ENCODE measurements around the gene FLNB.
A peak's percentile ranks its signal among the peaks of the same experiment; 100 is the strongest.

Gene FLNB

DNA sequence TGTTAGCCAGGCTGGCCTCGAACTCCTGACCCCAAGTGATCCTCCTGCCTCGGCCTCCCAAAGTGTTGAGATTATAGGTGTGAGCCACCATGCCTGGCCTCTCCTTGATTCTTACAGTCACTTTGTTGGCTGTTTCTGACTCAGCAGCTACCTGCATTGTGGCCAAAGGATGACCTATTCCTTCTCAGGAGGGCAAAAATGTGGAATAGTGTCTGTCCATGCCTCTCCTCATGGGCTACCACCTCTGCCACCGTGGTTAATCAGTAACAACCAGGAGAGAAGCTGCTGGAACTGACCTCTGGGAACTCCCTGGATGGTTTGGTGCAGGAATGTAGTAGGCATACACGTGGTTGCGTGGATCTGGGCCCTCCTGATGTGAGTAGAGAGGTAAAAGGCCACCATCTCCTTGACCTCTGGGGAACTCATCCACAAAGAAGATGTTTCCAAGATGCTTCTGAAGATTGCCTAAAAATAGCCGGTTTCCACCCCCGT is 63.3 kb downstream of the FLNB start:
- H3K4me3 ChIP-seq (ENCODE audit: low read depth, low read length) = no peak overlapping the region
- TF ChIP-seq, protein P1, sequence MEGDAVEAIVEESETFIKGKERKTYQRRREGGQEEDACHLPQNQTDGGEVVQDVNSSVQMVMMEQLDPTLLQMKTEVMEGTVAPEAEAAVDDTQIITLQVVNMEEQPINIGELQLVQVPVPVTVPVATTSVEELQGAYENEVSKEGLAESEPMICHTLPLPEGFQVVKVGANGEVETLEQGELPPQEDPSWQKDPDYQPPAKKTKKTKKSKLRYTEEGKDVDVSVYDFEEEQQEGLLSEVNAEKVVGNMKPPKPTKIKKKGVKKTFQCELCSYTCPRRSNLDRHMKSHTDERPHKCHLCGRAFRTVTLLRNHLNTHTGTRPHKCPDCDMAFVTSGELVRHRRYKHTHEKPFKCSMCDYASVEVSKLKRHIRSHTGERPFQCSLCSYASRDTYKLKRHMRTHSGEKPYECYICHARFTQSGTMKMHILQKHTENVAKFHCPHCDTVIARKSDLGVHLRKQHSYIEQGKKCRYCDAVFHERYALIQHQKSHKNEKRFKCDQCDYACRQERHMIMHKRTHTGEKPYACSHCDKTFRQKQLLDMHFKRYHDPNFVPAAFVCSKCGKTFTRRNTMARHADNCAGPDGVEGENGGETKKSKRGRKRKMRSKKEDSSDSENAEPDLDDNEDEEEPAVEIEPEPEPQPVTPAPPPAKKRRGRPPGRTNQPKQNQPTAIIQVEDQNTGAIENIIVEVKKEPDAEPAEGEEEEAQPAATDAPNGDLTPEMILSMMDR (IDR thresholded peaks at IDR 0.05; ENCODE audit: insufficient read depth, low read depth, low read length, missing control alignments) = no peak
- DNase-seq (ENCODE audit: low read depth) = no peak

DNA sequence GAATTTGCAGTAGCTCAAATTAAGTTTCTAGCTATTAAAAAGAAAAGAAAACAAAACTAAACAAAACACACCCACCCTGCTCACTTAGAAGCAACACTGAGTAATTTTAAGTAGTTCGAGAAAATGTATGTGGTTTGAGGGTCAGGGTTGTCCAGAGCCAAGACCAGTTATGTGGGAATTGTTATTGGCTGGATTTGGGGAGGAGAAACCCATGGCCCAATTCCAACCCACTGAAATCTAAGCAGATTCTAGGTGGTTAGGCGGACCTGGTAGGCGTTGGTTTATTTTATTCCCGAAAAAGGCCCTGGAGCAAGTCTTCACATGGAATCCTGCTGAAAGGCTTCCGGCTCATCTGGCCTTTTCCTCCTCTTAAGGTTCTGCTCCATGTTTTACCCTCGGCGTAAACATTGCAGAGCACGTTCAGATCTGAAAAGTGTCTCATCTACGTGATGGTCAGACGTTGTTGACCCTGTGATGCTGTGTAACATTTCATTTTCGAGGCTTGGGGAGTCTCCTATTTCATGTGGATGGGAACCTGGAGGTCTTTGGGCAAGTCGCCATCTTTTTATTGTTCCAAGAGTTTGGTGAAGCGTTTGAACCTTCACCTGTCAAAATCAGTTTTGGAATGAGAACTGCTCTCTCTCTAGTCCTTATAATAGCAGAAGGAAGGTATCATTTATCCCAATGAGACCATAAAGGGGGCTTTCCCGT is 64.0 kb downstream of the FLNB start:
- H3K4me3 ChIP-seq (ENCODE audit: low read depth, low read length) = no peak overlapping the region
- TF ChIP-seq, protein P1 (IDR thresholded peaks at IDR 0.05; ENCODE audit: insufficient read depth, low read depth, low read length, missing control alignments) = no peak
- DNase-seq (ENCODE audit: low read depth) = no peak

DNA sequence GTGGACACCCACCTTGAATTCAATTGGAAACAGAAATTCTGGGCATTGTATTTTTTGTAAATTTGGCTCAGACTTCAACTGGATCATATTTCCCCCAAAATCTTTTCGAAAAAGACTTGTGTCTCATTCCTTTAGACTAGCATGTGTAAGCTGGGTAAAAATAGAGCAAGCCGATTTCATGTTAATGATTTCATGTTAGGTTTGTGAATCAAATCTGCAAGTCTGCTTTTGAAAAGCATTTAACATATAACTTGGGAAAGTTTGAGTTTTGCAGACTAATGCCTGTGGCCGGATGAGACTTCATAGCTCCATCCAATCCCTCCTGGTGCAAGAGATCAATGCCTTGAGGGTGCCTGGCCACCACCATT is 64.5 kb downstream of the FLNB start:
- no peak for DNase-seq (ENCODE audit: low read depth)
- TF ChIP-seq, protein P1 (IDR thresholded peaks at IDR 0.05; ENCODE audit: insufficient read depth, low read depth, low read length, missing control alignments) = no peak

DNA sequence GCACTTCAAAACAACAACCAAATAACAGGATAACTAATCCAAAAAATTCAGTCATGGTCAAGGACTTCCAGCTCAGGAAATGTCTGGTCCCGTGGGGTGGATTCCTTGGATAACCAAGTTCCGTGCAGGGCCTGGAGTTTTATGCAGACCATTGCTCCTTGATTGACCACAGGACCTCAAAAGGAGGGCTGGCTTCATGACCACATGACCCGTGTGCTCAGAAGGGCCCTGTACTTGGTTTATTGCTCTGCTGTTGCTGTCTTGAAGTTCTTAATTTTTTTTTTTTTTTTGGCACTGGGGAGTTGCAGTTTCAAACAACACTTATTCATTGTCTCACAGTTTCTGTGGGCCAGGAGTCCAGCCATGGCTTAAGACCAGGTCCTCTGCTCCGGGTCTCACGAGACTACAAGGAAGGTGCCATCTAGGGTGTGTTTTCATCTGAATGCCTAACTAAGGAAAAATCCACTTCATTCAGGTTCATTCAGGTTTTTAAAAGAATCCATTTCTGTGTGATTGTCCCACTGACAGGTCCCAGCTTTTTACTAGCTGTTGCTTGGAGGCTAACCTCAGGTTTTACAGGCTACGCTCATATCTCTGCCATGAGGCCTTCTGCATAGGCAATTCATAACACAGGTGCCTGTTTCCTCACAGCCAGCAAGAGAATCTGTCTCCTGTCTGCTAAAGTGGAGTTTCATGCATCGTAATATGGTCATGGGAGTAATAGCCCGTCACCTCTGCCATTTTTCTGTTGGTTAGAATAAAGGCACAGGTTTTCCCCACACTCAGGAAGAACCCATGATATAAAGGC is 65.3 kb downstream of the FLNB start:
- TF ChIP-seq, protein P1 (IDR thresholded peaks at IDR 0.05; ENCODE audit: insufficient read depth, low read depth, low read length, missing control alignments) = no peak
- no peak for DNase-seq (ENCODE audit: low read depth)
- H3K4me3 ChIP-seq (ENCODE audit: low read depth, low read length) = no peak overlapping the region

More for the DNA sequence above, 64.5 kb downstream of the FLNB start:
- no peak overlapping the region for H3K4me3 ChIP-seq (ENCODE audit: low read depth, low read length)

DNA sequence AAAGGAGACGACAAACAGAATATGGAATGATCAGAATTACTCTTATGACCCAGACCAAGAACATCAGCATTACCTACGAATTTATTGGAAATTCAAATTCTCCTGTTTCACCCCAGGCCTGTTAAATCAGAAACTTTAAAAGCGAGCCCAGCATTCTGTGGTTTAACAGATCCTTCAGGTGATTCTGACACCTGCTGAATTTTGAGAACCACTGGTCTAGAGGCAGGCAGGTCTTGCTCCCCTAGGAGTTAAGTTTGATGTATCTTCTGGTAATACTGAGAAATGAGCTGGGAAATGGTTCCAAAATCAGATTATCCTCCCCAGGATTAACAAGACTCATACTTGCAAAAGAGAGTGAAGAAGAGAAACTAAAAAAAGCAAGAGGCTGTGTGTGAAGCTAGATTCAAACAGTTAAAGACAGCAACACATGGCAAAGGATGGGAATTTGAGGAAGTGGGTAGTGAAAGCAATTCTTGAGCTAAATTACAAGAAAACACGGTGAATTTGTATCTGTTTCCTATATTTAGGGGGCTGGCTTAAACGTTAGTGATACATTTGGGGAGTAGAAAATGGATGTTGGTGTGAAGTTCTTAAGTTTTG is 66.0 kb downstream of the FLNB start:
- H3K4me3 ChIP-seq (ENCODE audit: low read depth, low read length) = no peak overlapping the region
- TF ChIP-seq, protein P1 (IDR thresholded peaks at IDR 0.05; ENCODE audit: insufficient read depth, low read depth, low read length, missing control alignments) = no peak

DNA sequence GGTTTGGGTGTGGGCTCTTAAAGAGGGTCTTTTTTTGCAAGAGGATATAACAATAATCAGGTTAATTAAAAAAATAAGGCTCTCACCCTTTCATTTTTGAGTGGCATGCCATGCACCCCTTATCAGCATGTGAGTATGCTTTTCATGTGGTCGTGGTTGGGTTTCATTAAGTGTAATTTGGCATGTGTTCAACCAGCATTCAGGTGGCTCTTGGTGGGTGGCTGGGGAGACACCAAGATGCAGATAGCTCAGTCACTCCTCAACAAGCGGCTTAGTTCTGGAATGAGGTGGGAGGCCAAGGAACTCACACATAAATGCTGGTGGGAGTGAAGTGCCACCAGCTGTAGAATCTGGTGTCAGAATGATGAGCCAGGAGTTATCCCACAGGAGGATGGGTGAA is 66.8 kb downstream of the FLNB start:
- H3K4me3 ChIP-seq (ENCODE audit: low read depth, low read length) = no peak overlapping the region
- TF ChIP-seq, protein P1 (IDR thresholded peaks at IDR 0.05; ENCODE audit: insufficient read depth, low read depth, low read length, missing control alignments) = no peak
- DNase-seq (ENCODE audit: low read depth) = peak; percentile 18

More for the DNA sequence above, 66.0 kb downstream of the FLNB start:
- peak; percentile 24 for DNase-seq (ENCODE audit: low read depth)
